Measurements from ENCODE around the gene EIF3J.

- TF ChIP-seq CTCF (IDR thresholded peaks at IDR 0.05) (no peak), POLR2A (IDR thresholded peaks at IDR 0.05) (no peak)
These were observed 43.2 kb downstream of the EIF3J start for GRCh38 chr15:44580105-44580504.
